Activated naive CD4-positive, alpha-beta T cell treated with anti-CD3 and anti-CD28 coated beads for 36 hours (primary cell): ENCODE results near the gene ZNF146. TPM values are rescaled to one million over a fixed set of nuclear protein-coding genes. Genes with fewer than 3 reads are reported as not detected.
"Not testable (repeated sequence)": the region's sequence is repeated elsewhere in the genome, so short reads cannot be mapped to it uniquely, and the experiment has no call there.

Source experiments
- CTCF ChIA-PET: fragments of 350-600 bp; sonication (Branson Sonifier 250); formaldehyde crosslinking; loops from one replicate; lab custom pipeline; 2021; ENCODE audit warnings: antibody characterized with exemption; lab: Charles Lee
- DNase-seq: peaks from one replicate; pipeline ENCODE4 v3.0.0-alpha.2; 2020
- H3K27ac Mint-ChIP-seq: one replicate; pipeline ENCODE4 v1.8.0; 2021; ENCODE audit warnings: mild to moderate bottlenecking, mixed read lengths
- H3K27me3 Mint-ChIP-seq: one replicate; pipeline ENCODE4 v1.8.0; 2021; ENCODE audit warnings: low read depth, mixed read lengths
- H3K36me3 Mint-ChIP-seq: one replicate; pipeline ENCODE4 v1.8.0; 2021; ENCODE audit warnings: low read depth, mixed read lengths
- H3K4me1 Mint-ChIP-seq: one replicate; pipeline ENCODE4 v1.8.0; 2021; ENCODE audit warnings: low read depth, mixed read lengths
- H3K4me3 Mint-ChIP-seq: one replicate; pipeline ENCODE4 v1.8.0; 2021; ENCODE audit warnings: mild to moderate bottlenecking, moderate library complexity, mixed read lengths
- H3K9me3 Mint-ChIP-seq: one replicate; pipeline ENCODE4 v1.8.0; 2021; ENCODE audit warnings: mixed read lengths
- intact Hi-C: fragments of 100-400 bp; cut with micrococcal nuclease; formaldehyde crosslinking; loops from one replicate; pipeline ENCODE4 v1.15.1; 2023
- total RNA-seq, 2 experiments: library from RNA; stranded (reverse); gene quantifications; one replicate each; pipeline ENCODE4 v1.2.3, GENCODE V29; 2021

ZNF146 gene
- 10 to 100 TPM; 78.2 to 79.2 TPM for total RNA-seq

DNA sequence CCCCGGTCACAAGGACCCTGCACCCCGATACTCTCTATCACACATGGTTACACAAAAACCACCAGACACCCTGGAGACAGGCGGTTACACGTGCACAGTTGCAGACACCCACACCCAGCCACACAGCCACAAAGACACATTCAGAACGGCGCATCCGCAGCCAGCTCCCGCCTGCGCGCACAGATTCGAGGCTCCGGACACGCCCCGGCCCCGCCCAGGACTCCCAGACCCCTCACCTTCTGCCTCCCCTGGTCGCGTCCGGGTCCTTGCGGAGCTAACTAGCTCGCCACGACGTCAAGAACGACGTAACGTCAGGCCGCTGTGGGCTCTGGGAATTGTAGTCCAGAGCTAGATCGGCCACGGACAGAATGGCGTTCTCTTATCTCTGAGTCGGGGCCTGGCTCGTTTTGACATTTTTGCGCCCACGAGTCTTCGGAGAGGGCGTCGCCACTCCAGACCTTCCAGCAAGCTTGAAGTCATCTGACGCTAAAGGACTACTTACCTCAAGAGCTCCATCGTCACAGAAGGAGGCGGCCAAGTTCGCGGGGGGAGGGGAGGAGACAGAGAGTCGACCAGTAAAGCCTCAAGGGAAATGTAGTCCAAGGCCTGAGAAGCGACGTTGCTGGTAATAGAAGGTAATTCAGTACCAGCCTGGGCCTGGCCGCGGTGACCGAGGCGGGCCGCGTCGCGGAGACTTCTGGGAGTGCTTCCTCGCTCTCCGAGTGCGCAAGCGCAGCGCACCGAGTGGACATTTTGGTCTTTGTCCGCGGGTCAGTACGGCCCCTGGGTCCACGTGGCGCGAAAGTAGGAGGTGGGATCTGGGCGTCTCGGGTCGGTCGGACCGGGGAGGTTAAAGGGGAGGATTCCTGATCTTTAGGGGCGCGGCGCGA lies at the start of gene ZNF146, which contains the start of gene ZNF565:
ZNF146 (plus strand) TSS at position 721 of the 890 bp plus-strand sequence. CDS start 21,335 bp downstream, outside the sequence.
ZNF565 (minus strand) TSS at position 280 of the 890 bp plus-strand sequence. CDS start 12,680 bp downstream, outside the sequence.
- H3K27ac Mint-ChIP-seq: no peak within 1 kb of the TSS
- peaks cover 27% of the 10 kb centered on the region for H3K4me1 Mint-ChIP-seq
- CTCF ChIA-PET: interaction anchor here (0.6 to 1.2 kb wide), 5 partner anchors 9 to 199 kb away, joined by 3 to 4 read pairs (median 3); no protein-coding TSS in a partner anchor
- H3K27me3 Mint-ChIP-seq: no peaks in the 10 kb centered on the region
- intact Hi-C loops: loop anchor here (1.0 to 10.0 kb wide), 15 partner anchors 73 to 1250 kb away; partner anchors contain the start of genes ALKBH6, TBCB, THAP8 and WDR62
- H3K36me3 Mint-ChIP-seq: peaks cover 15% of the 10 kb centered on the region
- H3K9me3 Mint-ChIP-seq: peaks cover 4% of the 10 kb centered on the region
- DNase-seq: peak; percentile 98
- H3K4me3 Mint-ChIP-seq: no peak within 1 kb of the TSS

DNA sequence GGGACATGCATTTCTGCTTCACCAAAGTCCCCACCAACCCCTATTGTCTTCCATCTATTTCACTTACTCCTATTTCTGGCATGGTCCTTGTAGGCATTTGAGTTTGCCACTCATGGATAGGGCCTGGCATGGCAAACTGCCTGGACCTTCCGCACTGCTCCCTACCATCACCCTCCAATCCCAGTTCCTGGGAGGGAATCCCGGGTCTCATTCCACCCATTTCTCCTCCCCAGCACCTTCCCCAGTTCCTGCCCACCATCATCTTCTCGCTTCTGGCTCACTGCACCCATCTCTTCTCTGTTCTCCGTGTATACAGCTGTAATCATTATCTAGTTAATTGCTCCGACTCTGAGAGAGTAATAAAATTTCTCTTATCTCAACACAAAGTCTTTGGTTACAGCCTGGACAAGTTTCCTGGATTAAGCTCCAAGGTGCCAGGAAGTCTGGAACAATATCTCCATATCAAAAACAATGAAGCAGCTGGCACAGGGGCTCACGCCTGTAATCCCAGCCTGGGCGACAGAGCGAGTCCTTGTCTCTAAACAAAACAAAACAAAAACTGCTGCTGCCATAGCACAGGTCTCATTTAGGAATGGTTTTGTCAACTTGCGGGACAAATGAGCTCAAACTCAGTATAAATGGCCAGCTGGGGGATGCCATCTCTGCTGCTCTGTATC lies 45.7 kb upstream of the ZNF146 start:
- H3K27ac Mint-ChIP-seq: no peak overlapping the region
- no peak for DNase-seq
- CTCF ChIA-PET: interaction anchor here (0.6 to 5.3 kb wide), 10 partner anchors 11 to 223 kb away, joined by 3 to 71 read pairs (median 4); partner anchors contain the start of genes CAPNS1 and COX7A1
- intact Hi-C loops: no loop called here
- H3K4me1 Mint-ChIP-seq: peaks cover 4% of the 10 kb centered on the region
- no peaks in the 10 kb centered on the region for H3K9me3 Mint-ChIP-seq
- no peaks in the 10 kb centered on the region for H3K36me3 Mint-ChIP-seq
- no peak overlapping the region for H3K4me3 Mint-ChIP-seq
- H3K27me3 Mint-ChIP-seq: no peaks in the 10 kb centered on the region

- H3K9me3 Mint-ChIP-seq: no peaks in the 10 kb centered on the region
- H3K27me3 Mint-ChIP-seq: no peaks in the 10 kb centered on the region
- no peak overlapping the region for H3K27ac Mint-ChIP-seq
- H3K4me1 Mint-ChIP-seq: peaks cover 4% of the 10 kb centered on the region
- no peaks in the 10 kb centered on the region for H3K36me3 Mint-ChIP-seq
- CTCF ChIA-PET: interaction anchor here (4.0 kb wide), 1 partner anchor 44 kb away, joined by 32 read pairs; no protein-coding TSS in a partner anchor
- DNase-seq: no peak
- intact Hi-C loops: loop anchor here (10.0 kb wide), 1 partner anchor 288 kb away; no protein-coding TSS in a partner anchor
- no peak overlapping the region for H3K4me3 Mint-ChIP-seq
Observed at GRCh38 chr19:36172852-36173251, 42.1 kb upstream of the ZNF146 start.

DNA sequence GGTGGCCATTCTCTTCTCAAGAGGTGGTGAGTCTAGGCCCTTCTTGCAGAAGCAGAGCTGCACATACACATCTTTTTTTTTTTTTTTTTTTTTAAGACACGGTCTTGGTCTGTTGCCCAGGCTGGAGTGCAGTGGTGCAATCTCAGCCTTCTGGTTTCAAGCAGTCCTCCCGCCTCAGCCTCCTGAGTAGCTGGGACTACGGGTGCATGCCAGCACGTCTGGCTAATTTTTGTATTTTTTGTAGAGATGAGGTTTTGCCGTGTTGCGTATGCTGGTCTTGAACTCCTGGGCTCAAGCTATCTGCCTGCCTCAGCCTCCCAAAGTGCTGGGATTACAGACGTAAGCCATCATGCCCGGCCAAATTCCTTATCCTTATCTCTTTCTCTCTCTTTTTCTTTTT lies 41.1 kb upstream of the ZNF146 start:
- CTCF ChIA-PET: interaction anchor here (0.6 to 4.0 kb wide), 2 partner anchors 45 to 1315 kb away, joined by 3 to 32 read pairs; no protein-coding TSS in a partner anchor
- intact Hi-C loops: loop anchor here (10.0 kb wide), 1 partner anchor 289 kb away; no protein-coding TSS in a partner anchor
- H3K27me3 Mint-ChIP-seq, H3K4me3 Mint-ChIP-seq, H3K27ac Mint-ChIP-seq, H3K4me1 Mint-ChIP-seq, H3K9me3 Mint-ChIP-seq, DNase-seq, H3K36me3 Mint-ChIP-seq: not testable (repeated sequence)

DNA sequence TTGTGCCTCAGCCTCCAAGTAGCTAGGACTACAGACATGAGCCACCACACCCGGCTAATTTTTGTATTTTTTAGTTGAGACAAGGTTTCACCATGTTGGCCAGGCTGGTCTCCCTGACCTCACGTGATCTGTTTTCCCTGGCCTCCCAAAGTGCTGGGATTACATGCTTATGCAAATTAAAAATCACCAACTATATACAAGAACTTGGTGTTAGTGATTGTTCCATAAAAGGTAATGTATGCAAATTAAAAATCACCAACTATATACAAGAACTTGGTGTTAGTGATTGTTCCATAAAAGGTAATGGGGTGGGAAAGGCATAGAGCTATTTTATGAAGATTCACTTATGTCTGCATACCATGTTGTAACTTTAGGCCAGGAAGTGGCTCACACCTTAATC lies 35.8 kb upstream of the ZNF146 start:
- H3K4me3 Mint-ChIP-seq, DNase-seq, H3K9me3 Mint-ChIP-seq, H3K4me1 Mint-ChIP-seq, H3K36me3 Mint-ChIP-seq, H3K27me3 Mint-ChIP-seq, H3K27ac Mint-ChIP-seq: not testable (repeated sequence)
- intact Hi-C loops: loop anchor here (10.0 kb wide), 1 partner anchor 294 kb away; no protein-coding TSS in a partner anchor
- CTCF ChIA-PET: interaction anchor here (0.6 to 1.2 kb wide), 3 partner anchors 51 to 112 kb away, joined by 3 read pairs; no protein-coding TSS in a partner anchor

GRCh38 chr19:36182612-36183244 lies 32.2 kb upstream of the ZNF146 start:
- no peak for DNase-seq
- intact Hi-C loops: no loop called here
- H3K27ac Mint-ChIP-seq: no peak overlapping the region
- H3K36me3 Mint-ChIP-seq: peaks cover 7% of the 10 kb centered on the region
- CTCF ChIA-PET: no interaction called here
- H3K27me3 Mint-ChIP-seq: no peaks in the 10 kb centered on the region
- H3K4me3 Mint-ChIP-seq: no peak overlapping the region
- no peaks in the 10 kb centered on the region for H3K4me1 Mint-ChIP-seq
- no peaks in the 10 kb centered on the region for H3K9me3 Mint-ChIP-seq

GRCh38 chr19:36183245-36183628 lies 31.7 kb upstream of the ZNF146 start:
- Mint-ChIP-seq H3K36me3 (peaks cover 7% of the 10 kb centered on the region), H3K9me3 (no peaks in the 10 kb centered on the region), H3K27me3 (no peaks in the 10 kb centered on the region), H3K27ac (no peak overlapping the region), H3K4me3 (no peak overlapping the region), H3K4me1 (no peaks in the 10 kb centered on the region)
- intact Hi-C loops: no loop called here
- CTCF ChIA-PET: interaction anchor here (0.7 kb wide), 1 partner anchor 14 kb away, joined by 3 read pairs; no protein-coding TSS in a partner anchor
- no peak for DNase-seq

- H3K27me3 Mint-ChIP-seq, DNase-seq, H3K9me3 Mint-ChIP-seq, H3K27ac Mint-ChIP-seq, H3K4me1 Mint-ChIP-seq, CTCF ChIA-PET, intact Hi-C loops, H3K4me3 Mint-ChIP-seq: not testable (repeated sequence)
- peaks cover 12% of the 10 kb centered on the region for H3K36me3 Mint-ChIP-seq
Observed at GRCh38 chr19:36186722-36187121, 28.2 kb upstream of the ZNF146 start.

GRCh38 chr19:36196249-36196648 lies 18.7 kb upstream of the ZNF146 start:
- H3K36me3 Mint-ChIP-seq: peaks cover 7% of the 10 kb centered on the region
- no peak overlapping the region for H3K27ac Mint-ChIP-seq
- no peaks in the 10 kb centered on the region for H3K27me3 Mint-ChIP-seq
- intact Hi-C loops: no loop called here
- no peaks in the 10 kb centered on the region for H3K4me1 Mint-ChIP-seq
- H3K9me3 Mint-ChIP-seq: no peaks in the 10 kb centered on the region
- CTCF ChIA-PET: interaction anchor here (0.6 to 1.2 kb wide), 2 partner anchors 45 to 59 kb away, joined by 3 read pairs; no protein-coding TSS in a partner anchor
- H3K4me3 Mint-ChIP-seq: no peak overlapping the region
- DNase-seq: no peak

DNA sequence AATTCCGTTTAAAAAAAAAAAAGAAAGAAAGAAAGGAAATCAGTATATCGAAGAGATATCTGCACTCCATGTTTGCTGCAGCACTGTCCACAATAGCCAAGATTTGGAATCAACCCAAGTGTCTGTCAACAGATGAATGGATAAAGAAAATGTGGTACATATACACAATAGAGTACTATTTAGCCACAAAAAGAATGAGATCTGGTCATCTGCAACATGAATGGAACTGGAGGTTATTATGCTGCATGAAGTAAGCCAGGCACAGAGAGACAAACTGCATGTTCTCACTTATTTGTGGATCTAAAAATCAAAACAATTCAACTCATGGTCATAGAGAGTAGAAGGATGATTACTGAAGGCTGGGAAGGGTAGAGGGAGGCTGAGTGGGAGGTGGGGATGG lies 16.8 kb upstream of the ZNF146 start:
- Mint-ChIP-seq H3K27me3 (no peaks in the 10 kb centered on the region), H3K36me3 (peaks cover 4% of the 10 kb centered on the region), H3K4me1 (no peaks in the 10 kb centered on the region), H3K9me3 (no peaks in the 10 kb centered on the region), H3K27ac (no peak overlapping the region), H3K4me3 (no peak overlapping the region)
- CTCF ChIA-PET: no interaction called here
- DNase-seq: no peak
- intact Hi-C loops: no loop called here

DNA sequence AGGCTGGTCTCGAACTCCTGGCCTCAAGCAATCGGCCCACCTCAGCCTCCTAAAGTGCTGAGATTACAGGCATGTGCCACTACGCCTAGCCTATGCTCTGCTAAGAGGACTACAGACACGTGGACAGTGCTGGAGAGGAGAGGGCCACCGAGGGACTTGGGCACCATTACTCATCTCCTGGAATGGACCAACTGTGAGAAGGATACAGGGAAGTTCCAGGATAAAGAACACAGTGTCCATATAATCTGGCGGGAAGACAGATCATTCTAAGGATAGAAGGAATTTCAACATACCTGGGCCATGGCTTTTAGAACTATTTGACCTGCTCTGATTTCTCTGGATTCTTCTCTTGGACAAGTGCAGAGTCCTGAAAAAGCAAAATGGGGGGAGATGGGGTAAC lies 13.2 kb upstream of the ZNF146 start:
- CTCF ChIA-PET: no interaction called here
- intact Hi-C loops: no loop called here
- H3K27me3 Mint-ChIP-seq: no peaks in the 10 kb centered on the region
- no peaks in the 10 kb centered on the region for H3K9me3 Mint-ChIP-seq
- H3K4me1 Mint-ChIP-seq: no peaks in the 10 kb centered on the region
- H3K27ac Mint-ChIP-seq: no peak overlapping the region
- no peak overlapping the region for H3K4me3 Mint-ChIP-seq
- DNase-seq: no peak
- peaks cover 2% of the 10 kb centered on the region for H3K36me3 Mint-ChIP-seq
